SK-N-SH (cell line): Measurements from ENCODE around the gene ARHGEF4. TPM values are rescaled to one million over a fixed set of nuclear protein-coding genes. Genes with fewer than 3 reads are reported as not detected.
A peak's percentile ranks its signal among the peaks of the same experiment; 100 is the strongest.

ENCODE experiments used
- CTCF ChIA-PET: fragments of 300-600, 350-600 bp; formaldehyde crosslinking; extraction: SDS; loops from one replicate; lab custom pipeline; 2021; lab: Yijun Ruan, JAX
- POLR2A ChIA-PET: fragments of 350-600 bp; sonication (Branson Sonifier 250); formaldehyde crosslinking; extraction: SDS; loops from one replicate; lab custom pipeline; 2020; ENCODE audit warnings: antibody characterized with exemption, inconsistent platforms; lab: Yijun Ruan, JAX
- DNase-seq: peaks from one replicate; pipeline ENCODE4 v3.0.0; 2012
- H2AFZ ChIP-seq: fragments of 200-600 bp; sonication (generic); 2 replicates; pipeline ENCODE4 v1.8.1; 2016; ENCODE audit warnings: antibody characterized with exemption, mild to moderate bottlenecking, low read depth
- H3F3A ChIP-seq: fragments of 200-600 bp; sonication (generic); replicated peaks from 2 replicates; pipeline ENCODE3; 2016; ENCODE audit warnings: antibody characterized with exemption, mild to moderate bottlenecking; ENCODE audit not compliant: insufficient read depth
- H3K27ac ChIP-seq, 2 experiments: fragments of 200-500 bp in 1 of 2; fragments of 200-600 bp in 1 of 2; sonication (Bioruptor generic) in 1 of 2; sonication (generic), shearing (Covaris generic) in 1 of 2; 2 replicates each; pipeline versions ENCODE4 v1.5.1 to v1.6.1; 2014 to 2016; ENCODE audit warnings: low read depth in 2 of 2, inconsistent platforms in 1 of 2, low read length in 1 of 2, mild to moderate bottlenecking in 1 of 2, mixed read lengths in 1 of 2
- H3K27me3 ChIP-seq: fragments of 200-600 bp; sonication (generic), shearing (Covaris generic); 2 replicates; pipeline ENCODE4 v1.6.1; 2016; ENCODE audit warnings: mixed run types; ENCODE audit not compliant: insufficient read depth
- H3K36me3 ChIP-seq, 2 experiments: fragments of 200-500 bp in 1 of 2; fragments of 200-600 bp in 1 of 2; sonication (Bioruptor generic) in 1 of 2; sonication (generic) in 1 of 2; replicated peaks in 1 of 2; 2 replicates each; pipeline versions ENCODE3 to v1.5.1; 2014 to 2016; ENCODE audit warnings: low read length in 1 of 2, mild to moderate bottlenecking in 1 of 2; ENCODE audit not compliant: insufficient read depth in 2 of 2, control insufficient read depth in 1 of 2
- H3K4me1 ChIP-seq, 2 experiments: fragments of 200-500 bp in 1 of 2; fragments of 200-600 bp in 1 of 2; sonication (Bioruptor generic) in 1 of 2; sonication (generic), shearing (Covaris generic) in 1 of 2; 2 replicates each; pipeline versions ENCODE4 v1.5.1 to v1.6.1; 2014 to 2016; ENCODE audit warnings: low read depth in 1 of 2, low read length in 1 of 2, mixed run types in 1 of 2; ENCODE audit not compliant: insufficient read depth in 2 of 2, control insufficient read depth in 1 of 2
- H3K4me2 ChIP-seq: fragments of 200-600 bp; sonication (generic), shearing (Covaris generic); 2 replicates; pipeline ENCODE4 v1.6.1; 2017; ENCODE audit warnings: mixed run types
- H3K4me3 ChIP-seq, 2 experiments: fragments of 200-500 bp in 1 of 2; fragments of 200-600 bp in 1 of 2; sonication (Bioruptor generic) in 1 of 2; sonication (generic), shearing (Covaris generic) in 1 of 2; 2 replicates each; pipeline versions ENCODE4 v1.5.1 to v1.8.1; 2014 to 2016; ENCODE audit warnings: low read depth in 2 of 2, inconsistent platforms in 1 of 2, low read length in 1 of 2, mild to moderate bottlenecking in 1 of 2, mixed read lengths in 1 of 2, moderate library complexity in 1 of 2
- H3K79me2 ChIP-seq: fragments of 200-600 bp; sonication (generic); 2 replicates; pipeline ENCODE4 v1.8.1; 2017; ENCODE audit warnings: mild to moderate bottlenecking; ENCODE audit not compliant: insufficient read depth
- H3K9ac ChIP-seq: fragments of 200-600 bp; sonication (generic); 2 replicates; pipeline ENCODE4 v1.6.1; 2017; ENCODE audit warnings: mixed run types
- H3K9me2 ChIP-seq: fragments of 200-600 bp; sonication (generic); 2 replicates; pipeline ENCODE4 v1.6.1; 2017; ENCODE audit warnings: mixed run types
- H3K9me3 ChIP-seq: fragments of 200-600 bp; sonication (generic); 2 replicates; pipeline ENCODE4 v1.6.1; 2017; ENCODE audit warnings: mixed run types, mild to moderate bottlenecking, moderate library complexity
- H4K20me1 ChIP-seq: fragments of 200-600 bp; sonication (generic); 2 replicates; pipeline ENCODE4 v1.6.1; 2017; ENCODE audit warnings: mild to moderate bottlenecking, mixed run types; ENCODE audit not compliant: insufficient read depth
- EP300 ChIP-seq, 2 experiments: IDR thresholded peaks; 2 replicates each; pipeline versions ENCODE4 v1.4.0 to v1.6.1; 2012; ENCODE audit warnings: borderline replicate concordance in 1 of 2, low read depth in 1 of 2, low read length in 1 of 2
- JUND ChIP-seq: IDR thresholded peaks from 2 replicates; pipeline ENCODE4 v1.4.0; 2012
- NRF1 ChIP-seq: IDR thresholded peaks from 2 replicates; pipeline ENCODE4 v1.6.1; 2012; ENCODE audit warnings: low read depth, mild to moderate bottlenecking, low read length
- RAD21 ChIP-seq: IDR thresholded peaks from 2 replicates; pipeline ENCODE4 v1.6.1; 2012; ENCODE audit warnings: mild to moderate bottlenecking, low read length
- REST ChIP-seq: IDR thresholded peaks from 2 replicates; pipeline ENCODE4 v1.6.1; 2012; ENCODE audit warnings: mild to moderate bottlenecking, low read depth, low read length, moderate library complexity
- SMC3 ChIP-seq: IDR thresholded peaks from 2 replicates; pipeline ENCODE4 v1.6.1; 2012; ENCODE audit warnings: low read depth, low read length, improper control_type of control experiment
- USF1 ChIP-seq: IDR thresholded peaks from 2 replicates; pipeline ENCODE4 v1.4.0; 2012; ENCODE audit warnings: low read depth, borderline replicate concordance
- YY1 ChIP-seq: IDR thresholded peaks from 2 replicates; pipeline ENCODE4 v1.4.0; 2012; ENCODE audit warnings: low read depth, mild to moderate bottlenecking
- WGBS: methylation state at CpG from one replicate; pipeline ENCODE4 v1.1.6; 2017; ENCODE audit warnings: low lambda C conversion rate; 5-methylcytosine and 5-hydroxymethylcytosine counted together
- polyA plus RNA-seq, 3 experiments: library from polyadenylated mRNA; depleted of rRNA; stranded (reverse); fragments of >200 nt; gene quantifications; 2 replicates each; pipeline ENCODE4 v1.2.3, GENCODE V29; 2012

ARHGEF4 gene
- polyA plus RNA-seq, 1 of the 3 experiments (the other 2 are of a cell fraction), result 2.3 TPM

- Histone ChIP-seq H2AFZ (no peak overlapping the region), H3K4me1 (peaks cover 0 to 36% of the 10 kb centered on the region in 2 experiments; a peak in 1 of 4 replicates), H4K20me1 (no peaks in the 10 kb centered on the region), H3K9me2 (no peaks in the 10 kb centered on the region), H3K27ac (no peak overlapping the region; a peak in 1 of 4 replicates), H3K4me3 (no peak overlapping the region), H3K36me3 (peaks cover 0 to under 1% of the 10 kb centered on the region in 2 experiments), H3F3A (no peaks in the 10 kb centered on the region), H3K4me2 (no peak overlapping the region)
- CTCF ChIA-PET, result interaction anchor here (0.8 to 1.1 kb wide), 2 partner anchors 9 to 452 kb away, joined by 3 to 4 read pairs; no protein-coding TSS in a partner anchor
- no peak for DNase-seq
- TF ChIP-seq YY1, result no peak
- TF ChIP-seq, all 33 proteins: peak for 0
- Histone ChIP-seq H3K27me3 (no peaks in the 10 kb centered on the region), H3K9me3 (no peaks in the 10 kb centered on the region), H3K79me2 (no peaks in the 10 kb centered on the region), H3K9ac (no peak overlapping the region)
- POLR2A ChIA-PET, result no interaction called here
- WGBS, result 88% methylated on average over 19 of the region's 23 CpGs
Measured at GRCh38 chr2:131040661-131041401, 204.1 kb downstream of the ARHGEF4 start.

- no peaks in the 10 kb centered on the region for H3F3A ChIP-seq
- no peak overlapping the region for H2AFZ ChIP-seq
- H3K4me2 ChIP-seq, result no peak overlapping the region
- peaks cover 0 to 39% of the 10 kb centered on the region in 2 experiments; a peak in 1 of 4 replicates for H3K4me1 ChIP-seq
- no peaks in the 10 kb centered on the region for H3K9me3 ChIP-seq
- WGBS, result 81% methylated on average over 9 of the region's 14 CpGs
- no peak for DNase-seq
- no peak overlapping the region for H3K4me3 ChIP-seq
- TF ChIP-seq EP300 (IDR thresholded peaks at IDR 0.05; ENCODE audit: borderline replicate concordance in 1 of 2, low read depth in 1 of 2, low read length in 1 of 2), result no peak
- TF ChIP-seq JUND, result no peak
- TF ChIP-seq NRF1, result no peak
- no peak for TF ChIP-seq SMC3
- TF ChIP-seq REST, result no peak
- no peak for TF ChIP-seq USF1
- TF ChIP-seq RAD21, result no peak
- no peaks in the 10 kb centered on the region for H3K79me2 ChIP-seq
- no peak overlapping the region for H3K9ac ChIP-seq
- H3K27me3 ChIP-seq, result no peaks in the 10 kb centered on the region
- ChIA-PET POLR2A (interaction anchor here (0.6 kb wide), 1 partner anchor 451 kb away, joined by 3 read pairs; no protein-coding TSS in a partner anchor), CTCF (interaction anchor here (0.8 to 1.1 kb wide), 2 partner anchors 9 to 452 kb away, joined by 3 to 4 read pairs; no protein-coding TSS in a partner anchor)
- H3K36me3 ChIP-seq, result peaks cover 0 to 6% of the 10 kb centered on the region in 2 experiments
- H4K20me1 ChIP-seq, result no peaks in the 10 kb centered on the region
- H3K9me2 ChIP-seq, result no peaks in the 10 kb centered on the region
- H3K27ac ChIP-seq, result peak overlapping the region in 1 of 2 experiments; percentile 3; a peak in 1 of 4 replicates
Measured at GRCh38 chr2:131041402-131042147, 204.9 kb downstream of the ARHGEF4 start.
